C4-2B (cell line): ENCODE results near the gene CDCA5.

ENCODE experiments used
- CTCF ChIP-seq: fragments of 450-650 bp; conservative IDR thresholded peaks from 2 replicates; pipeline ENCODE4 v1.5.1; 2017; ENCODE audit warnings: mild to moderate bottlenecking
- ZFX ChIP-seq: fragments of 450-650 bp; IDR thresholded peaks from 2 replicates; pipeline ENCODE4 v1.6.1; 2017

- TF ChIP-seq CTCF = no peak
- TF ChIP-seq ZFX = no peak
Observed at GRCh38 chr11:65032216-65032615, 51.6 kb downstream of the CDCA5 start.
